ENCODE results near the gene TERC.
A peak's percentile ranks its signal among the peaks of the same experiment; 100 is the strongest.
"Not testable (repeated sequence)": the region's sequence is repeated elsewhere in the genome, so short reads cannot be mapped to it uniquely, and the experiment has no call there.

TERC gene

GRCh38 chr3:169771497-169772304, 6.8 kb upstream of the TERC start:
- DNase-seq, result peak; percentile 57 to 92

- peak; percentile 69 to 70 for DNase-seq
Measured at GRCh38 chr3:169769287-169770181, 4.7 kb upstream of the TERC start, which contains the start of gene ACTRT3. ACTRT3 (minus strand) TSS chr3:169769561; CDS start chr3:169769520, 41 bp downstream.

GRCh38 chr3:169764312-169764881, 463 bp downstream of the TERC start:
- peak; percentile 68 to 74 for DNase-seq

- no peak for DNase-seq
Measured at GRCh38 chr3:169760479-169760878, 4.4 kb downstream of the TERC start.

GRCh38 chr3:169759256-169759655, 5.6 kb downstream of the TERC start:
- peak in 1 of 2 donors; percentile 30 for DNase-seq

- DNase-seq, result no peak
Measured at GRCh38 chr3:169758359-169758994, 6.4 kb downstream of the TERC start.

- no peak for DNase-seq
Measured at GRCh38 chr3:169755488-169755887, 9.4 kb downstream of the TERC start.

- no peak for DNase-seq
Measured at GRCh38 chr3:169754711-169755110, 10.1 kb downstream of the TERC start.

GRCh38 chr3:169751875-169752274, 13.0 kb downstream of the TERC start:
- DNase-seq, result no peak

- no peak for DNase-seq
Measured at GRCh38 chr3:169750665-169751064, 14.2 kb downstream of the TERC start.

GRCh38 chr3:169748670-169749069, 16.2 kb downstream of the TERC start:
- DNase-seq, result no peak

GRCh38 chr3:169746924-169747323, 17.9 kb downstream of the TERC start:
- no peak for DNase-seq

- DNase-seq, result no peak
Measured at GRCh38 chr3:169744366-169745054, 20.4 kb downstream of the TERC start.

GRCh38 chr3:169739067-169739466, 25.8 kb downstream of the TERC start:
- DNase-seq, result no peak

- DNase-seq, result not testable (repeated sequence)
Measured at GRCh38 chr3:169731857-169732256, 33.0 kb downstream of the TERC start.

- DNase-seq, result no peak
Measured at GRCh38 chr3:169722724-169723123, 42.1 kb downstream of the TERC start.

- not testable (repeated sequence) for DNase-seq
Measured at GRCh38 chr3:169718415-169718814, 46.4 kb downstream of the TERC start.

Data from CD4-positive, alpha-beta T cell treated with Interleukin-1 beta for 1 hour (primary cell).